CD4-positive, alpha-beta T cell treated with Interferon alpha-2 for 1 hour (primary cell): ENCODE measurements around the gene ANKRD44.

Experiments
- DNase-seq, 2 donors: peaks; one replicate each; pipeline ENCODE4 v3.0.0-alpha.2; 2020 to 2022

ANKRD44 gene

GRCh38 chr2:196971574-196972279, 338.9 kb downstream of the ANKRD44 start:
- no peak for DNase-seq

GRCh38 chr2:196970099-196970498, 340.5 kb downstream of the ANKRD44 start:
- no peak for DNase-seq

- DNase-seq, result no peak
Measured at GRCh38 chr2:196968516-196968915, 342.1 kb downstream of the ANKRD44 start.

- no peak for DNase-seq
Measured at GRCh38 chr2:196967775-196968174, 342.8 kb downstream of the ANKRD44 start.

- no peak for DNase-seq
Measured at GRCh38 chr2:196967116-196967515, 343.5 kb downstream of the ANKRD44 start.

- DNase-seq, result no peak
Measured at GRCh38 chr2:196966061-196966460, 344.5 kb downstream of the ANKRD44 start.

GRCh38 chr2:196965651-196966050, 344.9 kb downstream of the ANKRD44 start:
- DNase-seq, result no peak

- no peak for DNase-seq
Measured at GRCh38 chr2:196963961-196964360, 346.6 kb downstream of the ANKRD44 start.

- DNase-seq, result no peak
Measured at GRCh38 chr2:196963043-196963442, 347.5 kb downstream of the ANKRD44 start.

- no peak for DNase-seq
Measured at GRCh38 chr2:196962325-196962724, 348.3 kb downstream of the ANKRD44 start.

GRCh38 chr2:196961889-196962288, 348.7 kb downstream of the ANKRD44 start:
- DNase-seq, result no peak

- no peak for DNase-seq
Measured at GRCh38 chr2:196959734-196960338, 350.7 kb downstream of the ANKRD44 start.

GRCh38 chr2:196959281-196959680, 351.3 kb downstream of the ANKRD44 start:
- no peak for DNase-seq

GRCh38 chr2:196957881-196958525, 352.6 kb downstream of the ANKRD44 start:
- no peak for DNase-seq

- DNase-seq, result no peak
Measured at GRCh38 chr2:196957442-196957841, 353.1 kb downstream of the ANKRD44 start.

- DNase-seq, result no peak
Measured at GRCh38 chr2:196956069-196956468, 354.5 kb downstream of the ANKRD44 start.

GRCh38 chr2:196955036-196955435, 355.5 kb downstream of the ANKRD44 start:
- no peak for DNase-seq

- no peak for DNase-seq
Measured at GRCh38 chr2:196954001-196954400, 356.6 kb downstream of the ANKRD44 start.

GRCh38 chr2:196952936-196953335, 357.6 kb downstream of the ANKRD44 start:
- no peak for DNase-seq

GRCh38 chr2:196951973-196952372, 358.6 kb downstream of the ANKRD44 start:
- no peak for DNase-seq

GRCh38 chr2:196949116-196949515, 361.5 kb downstream of the ANKRD44 start:
- DNase-seq, result no peak

GRCh38 chr2:196944570-196944969, 366.0 kb downstream of the ANKRD44 start:
- no peak for DNase-seq

GRCh38 chr2:196941398-196942078, 369.0 kb downstream of the ANKRD44 start:
- no peak for DNase-seq

GRCh38 chr2:196939371-196939770, 371.2 kb downstream of the ANKRD44 start:
- DNase-seq, result no peak
